GM21723 (cell line): ENCODE data around the gene RNF213.
"Not testable (repeated sequence)": the region's sequence is repeated elsewhere in the genome, so short reads cannot be mapped to it uniquely, and the experiment has no call there.

ENCODE experiments used
- ATAC-seq: cut with Tn5 transposase; IDR thresholded peaks from one replicate; pipeline ENCODE4 v1.9.1; 2021; ENCODE audit warnings: mild to moderate bottlenecking, moderate library complexity; ENCODE audit not compliant: unreplicated experiment

Gene RNF213

DNA sequence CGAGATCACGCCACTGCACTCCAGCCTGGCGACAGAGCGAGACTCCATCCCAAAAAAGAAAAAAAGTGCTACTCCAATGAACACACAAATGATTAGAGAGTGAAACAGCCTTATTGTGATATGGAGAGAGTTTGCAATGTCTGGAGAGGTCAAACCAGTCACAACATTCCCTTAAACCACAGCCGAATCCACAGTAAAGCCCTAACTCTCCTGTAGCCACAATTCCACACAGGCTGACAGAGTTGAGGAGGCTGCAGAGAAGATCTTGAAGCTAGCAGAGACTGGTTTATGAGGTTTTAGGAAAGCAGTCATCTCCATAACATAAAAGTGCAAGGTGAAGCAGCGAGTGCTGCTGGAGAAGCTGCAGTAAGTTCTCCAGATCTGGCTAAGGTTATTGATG is 6.7 kb downstream of the RNF213 start:
- ATAC-seq = no peak

DNA sequence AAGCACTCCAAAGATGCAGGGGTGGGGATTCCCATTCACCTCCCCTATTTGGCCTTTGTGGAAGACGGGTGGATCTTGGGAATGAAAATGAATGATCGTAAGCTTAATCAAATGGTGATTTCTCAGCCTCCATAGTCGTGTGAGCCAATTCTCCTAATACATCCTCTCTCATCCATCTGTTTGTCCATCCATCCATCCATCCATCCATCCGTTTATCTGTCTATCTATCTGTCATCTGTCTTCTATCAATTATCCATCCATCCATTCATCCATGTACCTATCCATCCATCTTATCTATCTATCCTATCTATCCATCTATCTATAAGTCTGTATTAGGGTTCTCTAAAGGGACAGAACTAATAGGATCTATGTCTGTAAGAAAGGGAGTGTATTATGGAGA is 7.8 kb downstream of the RNF213 start:
- no peak for ATAC-seq

GRCh38 chr17:80269405-80269807 is 8.8 kb downstream of the RNF213 start:
- no peak for ATAC-seq

GRCh38 chr17:80270104-80270503 is 9.5 kb downstream of the RNF213 start:
- ATAC-seq = no peak

DNA sequence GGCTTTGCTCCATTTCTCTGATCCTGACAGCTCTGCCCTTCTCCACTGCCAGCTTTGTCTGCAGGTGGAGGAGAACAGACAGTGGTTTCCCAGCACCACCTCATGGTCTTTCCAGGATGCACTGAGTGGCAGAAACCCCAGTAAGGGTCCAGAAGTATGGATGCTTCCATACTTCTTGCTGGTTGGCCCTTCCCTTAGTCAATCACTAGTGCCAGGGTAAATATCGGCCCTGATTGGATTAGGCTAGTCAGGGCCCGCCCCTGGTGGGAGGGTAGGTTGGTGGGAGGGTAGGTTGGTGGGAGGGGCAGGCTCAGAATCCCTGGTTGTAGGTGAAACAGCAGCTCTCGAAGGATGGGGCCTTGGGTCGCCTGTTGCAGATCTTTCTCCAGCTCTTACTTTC is 10.2 kb downstream of the RNF213 start:
- ATAC-seq = no peak

- no peak for ATAC-seq
These were observed 11.7 kb downstream of the RNF213 start for GRCh38 chr17:80272366-80272765.

DNA sequence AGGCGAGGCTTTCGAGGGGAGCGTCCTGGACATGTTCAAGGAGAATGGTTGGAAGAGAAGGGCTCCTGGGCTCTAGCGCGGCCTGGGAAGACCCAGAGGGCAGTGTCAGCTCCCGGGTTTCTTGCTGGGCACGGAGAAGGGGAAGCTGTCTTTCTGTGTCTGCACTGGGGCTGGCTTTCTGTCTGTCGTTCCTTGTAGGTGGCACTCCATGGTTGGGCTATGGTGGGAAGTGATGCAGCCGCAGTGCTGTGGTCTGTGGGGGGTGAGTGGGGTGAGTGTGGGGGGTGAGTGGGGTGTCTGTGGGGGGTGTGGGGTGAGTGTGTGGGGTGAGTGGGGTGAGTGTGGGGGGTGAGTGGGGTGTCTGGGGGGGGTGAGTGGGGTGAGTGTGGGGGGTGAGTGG is 13.7 kb downstream of the RNF213 start:
- no peak for ATAC-seq

GRCh38 chr17:80274871-80275449 is 14.3 kb downstream of the RNF213 start:
- no peak for ATAC-seq

GRCh38 chr17:80275857-80276256 is 15.2 kb downstream of the RNF213 start:
- ATAC-seq = not testable (repeated sequence)

DNA sequence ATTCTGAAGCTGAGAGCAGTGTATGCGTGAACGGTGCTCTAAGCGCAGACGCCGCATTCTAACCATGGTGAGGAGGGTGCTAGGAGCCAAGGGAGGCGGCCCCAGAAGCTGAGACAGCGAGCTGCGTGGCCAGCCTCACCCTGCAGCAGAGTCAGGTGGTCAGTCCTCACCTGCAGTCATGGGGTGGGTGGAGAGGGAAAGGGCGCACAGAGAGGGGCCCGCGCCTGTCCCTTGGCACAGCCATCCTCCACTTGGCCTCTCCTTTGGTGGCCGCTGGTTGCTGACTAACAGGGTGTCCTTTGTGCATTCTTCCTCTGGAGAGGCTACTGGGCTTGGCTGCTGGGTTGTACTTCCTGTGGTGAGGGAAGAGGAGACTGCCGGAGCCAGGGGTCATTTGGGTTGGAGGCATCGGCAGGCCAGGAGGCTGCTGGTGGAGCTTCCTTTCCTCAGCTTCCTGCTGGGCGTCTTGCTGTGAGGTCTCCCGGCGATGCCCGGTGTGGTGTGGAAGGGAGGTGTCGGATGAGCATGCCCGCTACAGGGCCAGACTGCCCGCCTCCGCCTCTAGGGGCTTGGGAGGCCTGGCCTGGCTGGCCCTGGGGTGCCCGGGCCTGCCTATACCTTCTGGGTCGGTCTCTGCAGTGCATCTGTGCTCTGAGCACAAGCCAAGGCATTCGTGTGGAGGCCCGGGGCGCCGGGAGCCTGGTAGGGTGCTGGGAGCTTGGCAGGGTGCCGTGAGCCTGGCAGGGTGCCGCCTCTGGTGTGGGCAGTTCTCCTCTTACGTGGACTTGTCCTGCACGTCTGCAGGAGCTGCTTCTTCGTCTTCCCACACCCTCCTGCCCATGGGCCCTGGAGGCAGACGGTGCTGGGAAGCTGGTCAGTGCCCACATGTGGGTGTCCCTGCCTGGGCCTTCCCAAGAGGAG is 17.4 kb downstream of the RNF213 start:
- no peak for ATAC-seq

- no peak for ATAC-seq
These were observed 19.2 kb downstream of the RNF213 start for GRCh38 chr17:80279895-80280294.

DNA sequence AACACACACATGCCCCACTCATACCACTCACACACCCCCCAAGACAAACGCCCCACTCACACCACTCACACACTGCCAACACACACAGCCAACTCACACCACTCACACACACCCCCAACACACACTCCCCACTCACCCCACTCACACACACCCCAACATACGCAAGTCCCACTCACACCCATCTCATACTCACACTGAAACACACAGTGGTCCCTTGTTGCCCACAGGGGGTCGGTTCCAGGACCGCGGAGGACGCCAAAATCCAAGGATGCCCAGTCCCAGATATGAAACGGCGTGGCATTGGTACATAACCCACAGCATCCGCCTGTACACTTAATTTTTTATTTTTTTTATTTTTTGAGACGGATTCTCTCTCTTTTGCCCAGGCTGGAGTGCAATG is 20.9 kb downstream of the RNF213 start:
- ATAC-seq = no peak

- no peak for ATAC-seq
These were observed 22.6 kb downstream of the RNF213 start for GRCh38 chr17:80283116-80283852.

DNA sequence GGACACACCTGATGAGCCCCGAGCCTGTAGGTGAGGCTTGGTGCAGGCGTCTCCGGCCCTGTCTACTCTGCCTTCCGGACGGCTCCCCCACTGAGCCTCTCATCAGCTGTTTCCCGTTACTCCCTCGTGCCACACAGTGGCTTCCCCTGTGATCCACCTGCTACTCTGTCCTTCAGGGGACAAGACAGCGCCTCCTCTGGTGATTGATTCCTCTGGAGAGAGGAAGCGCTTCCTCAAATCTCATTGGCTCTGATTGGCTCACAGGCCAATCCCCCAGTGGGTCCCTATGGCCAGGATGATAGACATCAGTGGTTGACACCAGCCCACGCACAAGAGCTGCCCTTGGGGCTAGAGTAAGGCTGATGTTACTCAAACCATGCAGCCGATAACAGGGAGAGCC is 24.0 kb downstream of the RNF213 start:
- no peak for ATAC-seq

DNA sequence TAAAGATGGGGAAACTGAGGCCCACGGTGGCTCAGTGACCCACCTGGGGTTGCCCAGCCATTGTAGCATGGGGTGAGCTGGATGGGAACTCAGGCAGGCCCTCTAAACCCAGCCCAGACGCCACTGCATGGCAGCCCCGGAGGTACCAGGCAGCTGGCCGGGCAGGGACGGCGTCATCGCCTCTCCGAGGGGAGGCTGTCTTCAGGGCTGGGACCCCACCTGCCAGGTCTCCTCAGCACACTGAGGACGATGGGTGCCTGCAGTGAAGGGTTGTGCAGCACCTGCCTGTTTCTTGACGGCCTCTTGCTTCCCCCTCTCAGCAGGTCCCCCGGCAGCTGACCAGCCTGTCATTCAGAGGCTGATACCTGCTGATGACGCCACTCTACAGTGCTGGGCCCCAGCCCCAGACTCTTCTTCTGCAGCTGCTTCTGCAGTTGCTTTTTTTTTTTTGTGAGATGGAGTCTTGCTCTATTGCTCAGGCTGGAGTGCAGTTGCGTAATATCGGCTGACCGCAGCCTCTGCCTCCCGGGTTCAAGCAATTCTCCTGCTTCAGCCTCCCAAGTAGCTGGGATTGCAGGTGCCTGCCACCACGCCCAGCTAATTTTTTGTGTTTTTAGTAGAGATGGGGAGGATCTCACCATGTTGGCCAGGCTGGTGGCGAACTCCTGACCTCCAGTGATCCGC is 24.7 kb downstream of the RNF213 start:
- ATAC-seq = no peak

- no peak for ATAC-seq
These were observed 25.9 kb downstream of the RNF213 start for GRCh38 chr17:80286638-80286960.

DNA sequence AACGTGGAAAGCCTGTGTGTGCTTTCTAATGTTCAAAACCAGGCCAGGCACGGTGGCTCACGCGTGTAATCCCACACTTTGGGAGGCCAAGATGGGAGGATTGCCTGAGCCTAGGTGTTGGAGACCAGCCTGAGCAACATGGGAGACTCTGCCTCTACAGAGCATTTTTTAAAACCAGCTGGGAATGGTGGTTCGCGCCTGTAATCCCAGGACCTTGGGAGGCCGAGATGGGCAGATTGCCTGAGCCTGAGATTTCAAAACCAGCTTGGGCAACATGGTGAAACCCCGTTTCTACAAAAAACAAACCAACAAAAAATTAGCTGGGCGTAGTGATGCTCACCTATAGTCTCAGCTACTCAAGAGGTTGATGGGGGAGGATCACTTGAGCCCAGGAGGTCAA is 26.4 kb downstream of the RNF213 start:
- no peak for ATAC-seq

DNA sequence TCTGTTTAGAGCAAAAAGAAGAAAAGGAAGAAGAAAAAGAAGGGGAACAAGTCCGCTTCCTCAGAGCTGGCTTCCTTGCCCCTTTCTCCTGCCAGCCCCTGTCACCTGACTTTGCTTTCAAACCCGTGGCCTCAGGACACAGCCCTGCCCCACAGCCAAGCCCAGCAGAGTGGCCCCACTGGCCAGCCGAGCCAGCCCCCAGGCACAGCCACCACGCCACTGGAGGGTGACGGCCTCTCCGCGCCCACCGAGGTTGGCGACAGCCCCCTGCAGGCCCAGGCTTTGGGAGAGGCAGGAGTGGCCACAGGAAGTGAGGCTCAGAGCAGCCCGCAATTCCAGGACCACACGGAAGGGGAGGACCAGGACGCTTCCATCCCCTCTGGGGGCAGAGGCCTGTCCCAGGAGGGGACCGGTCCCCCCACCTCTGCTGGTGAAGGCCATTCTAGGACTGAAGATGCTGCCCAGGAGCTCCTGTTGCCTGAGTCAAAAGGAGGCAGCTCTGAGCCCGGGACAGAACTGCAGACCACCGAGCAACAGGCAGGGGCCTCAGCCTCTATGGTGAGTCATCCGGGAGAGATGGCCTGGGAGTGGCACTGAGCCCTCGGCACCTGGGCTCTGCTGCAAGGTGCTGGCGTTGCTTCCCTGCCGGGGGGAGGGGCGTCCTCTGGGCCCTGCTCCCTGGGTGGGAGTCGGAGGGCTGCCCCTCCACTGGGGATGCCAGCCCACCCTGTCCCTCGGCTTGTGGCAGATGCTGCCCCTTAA is 27.3 kb downstream of the RNF213 start:
- ATAC-seq = no peak

GRCh38 chr17:80289616-80290015 is 29.0 kb downstream of the RNF213 start:
- ATAC-seq = no peak

GRCh38 chr17:80290156-80290555 is 29.5 kb downstream of the RNF213 start:
- ATAC-seq = no peak

DNA sequence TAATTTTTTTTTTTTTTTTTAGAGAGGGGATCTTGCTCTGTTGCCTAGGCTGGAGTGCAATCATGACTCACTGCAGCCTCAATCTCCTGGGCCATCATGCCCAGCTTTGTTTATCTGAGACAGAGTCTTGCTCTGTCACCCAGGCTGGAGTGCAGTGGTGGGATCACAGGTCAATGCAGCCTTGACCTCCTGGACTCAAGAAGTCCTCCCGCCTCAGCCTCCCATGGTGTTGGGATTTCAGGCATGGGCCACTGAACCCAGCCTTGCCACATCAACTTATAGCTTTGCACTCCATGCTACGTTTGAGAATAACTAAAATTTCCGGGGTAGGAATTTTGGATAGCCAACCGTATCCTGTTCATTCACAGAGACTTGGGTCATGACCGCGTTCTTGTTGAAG is 30.6 kb downstream of the RNF213 start:
- no peak for ATAC-seq
